Lower leg skin (tissue), 3 donors: Measurements from ENCODE around the gene PKM.

ENCODE experiments used
- POLR2A ChIP-seq, 2 donors: fragments of 450-650 bp; IDR thresholded peaks; one replicate each; pipeline ENCODE4 v1.6.1; 2016 to 2017; ENCODE audit warnings: antibody characterized with exemption in 2 of 2, mild to moderate bottlenecking in 1 of 2, moderate library complexity in 1 of 2
- TF ChIP-seq, protein P1 (sequence below), 3 donors: fragments of 450-650 bp; IDR thresholded peaks; one replicate each; pipeline ENCODE4 v1.5.1; 2016; ENCODE audit warnings: antibody characterized with exemption in 3 of 3, mild to moderate bottlenecking in 3 of 3, moderate library complexity in 2 of 3

DNA sequence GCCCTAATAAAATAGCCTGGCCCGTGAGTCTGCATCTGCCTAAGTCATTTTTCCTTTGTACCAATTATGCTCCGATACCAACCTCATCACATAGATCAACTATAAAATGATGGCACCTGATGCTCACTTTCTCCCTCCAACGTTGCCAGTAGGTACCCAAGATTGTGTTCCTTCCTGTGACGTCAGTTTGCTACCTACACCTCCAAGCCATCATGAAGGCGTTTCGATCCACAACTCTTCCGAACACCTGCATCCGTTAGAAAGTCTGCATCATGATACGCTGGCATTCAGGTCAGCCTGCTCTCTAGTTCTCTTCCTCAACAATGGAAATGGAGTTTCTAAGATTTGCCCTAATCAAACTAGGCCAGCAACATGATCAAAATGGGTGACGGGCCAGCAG lies 7.7 kb downstream of the PKM start:
- TF ChIP-seq, protein P1, sequence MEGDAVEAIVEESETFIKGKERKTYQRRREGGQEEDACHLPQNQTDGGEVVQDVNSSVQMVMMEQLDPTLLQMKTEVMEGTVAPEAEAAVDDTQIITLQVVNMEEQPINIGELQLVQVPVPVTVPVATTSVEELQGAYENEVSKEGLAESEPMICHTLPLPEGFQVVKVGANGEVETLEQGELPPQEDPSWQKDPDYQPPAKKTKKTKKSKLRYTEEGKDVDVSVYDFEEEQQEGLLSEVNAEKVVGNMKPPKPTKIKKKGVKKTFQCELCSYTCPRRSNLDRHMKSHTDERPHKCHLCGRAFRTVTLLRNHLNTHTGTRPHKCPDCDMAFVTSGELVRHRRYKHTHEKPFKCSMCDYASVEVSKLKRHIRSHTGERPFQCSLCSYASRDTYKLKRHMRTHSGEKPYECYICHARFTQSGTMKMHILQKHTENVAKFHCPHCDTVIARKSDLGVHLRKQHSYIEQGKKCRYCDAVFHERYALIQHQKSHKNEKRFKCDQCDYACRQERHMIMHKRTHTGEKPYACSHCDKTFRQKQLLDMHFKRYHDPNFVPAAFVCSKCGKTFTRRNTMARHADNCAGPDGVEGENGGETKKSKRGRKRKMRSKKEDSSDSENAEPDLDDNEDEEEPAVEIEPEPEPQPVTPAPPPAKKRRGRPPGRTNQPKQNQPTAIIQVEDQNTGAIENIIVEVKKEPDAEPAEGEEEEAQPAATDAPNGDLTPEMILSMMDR (IDR thresholded peaks at IDR 0.05): no peak
- TF ChIP-seq POLR2A (IDR thresholded peaks at IDR 0.05): no peak
